ENCODE measurements around the gene SLC12A7. TPM values are rescaled to one million over a fixed set of nuclear protein-coding genes. Genes with fewer than 3 reads are reported as not detected.

Gene SLC12A7
- total RNA-seq, 2 donors from 2014 or later: 58.9 to 61.6 TPM

DNA sequence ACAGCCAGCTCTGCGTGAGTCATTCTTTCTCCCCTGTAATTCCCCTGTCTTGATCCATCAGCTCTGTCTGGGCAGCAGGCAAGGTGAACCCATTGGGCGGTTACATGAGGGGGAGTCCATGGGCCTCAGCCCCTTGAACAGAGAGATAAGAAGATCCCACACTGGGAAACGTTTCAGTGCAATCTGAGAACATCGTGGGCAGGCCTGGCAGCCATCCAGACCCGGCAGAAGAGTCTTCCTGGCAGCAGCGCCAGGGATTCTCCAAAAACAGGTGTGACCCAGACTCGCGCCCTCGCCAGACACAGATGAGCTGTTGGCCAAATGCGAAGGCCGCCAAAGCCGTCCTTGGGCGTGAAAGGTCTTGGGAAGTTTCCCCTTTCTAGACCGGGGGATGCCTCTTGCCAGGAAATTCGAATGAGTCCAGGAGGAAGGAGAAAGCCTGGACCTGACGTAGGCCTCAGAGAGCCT lies 6.4 kb upstream of the SLC12A7 start:
- Mint-ChIP-seq H3K27ac (no peak overlapping the region), H3K4me1 (peaks cover 2% of the 10 kb centered on the region), H3K27me3 (ENCODE audit: insufficient read depth) (no peaks in the 10 kb centered on the region), H3K36me3 (ENCODE audit: low read depth) (no peaks in the 10 kb centered on the region), H3K9me3 (no peaks in the 10 kb centered on the region), H3K4me3 (no peak overlapping the region)
- Histone ChIP-seq H3K36me3 (ENCODE audit: control insufficient read depth, insufficient read depth, low read length) (no peaks in the 10 kb centered on the region), H3K9ac (ENCODE audit: extremely low read depth, low read length, poor library complexity, severe bottlenecking) (no peak overlapping the region), H3K27ac (ENCODE audit: low read depth, low read length) (no peak overlapping the region), H3K4me1 (ENCODE audit: control insufficient read depth, insufficient read depth, low read length) (no peaks in the 10 kb centered on the region), H3K4me3 (ENCODE audit: low read length) (no peak overlapping the region), H3K9me3 (ENCODE audit: control insufficient read depth, low read length) (no peaks in the 10 kb centered on the region), H3K27me3 (ENCODE audit: control insufficient read depth, insufficient read depth, low read length, poor library complexity, severe bottlenecking) (no peaks in the 10 kb centered on the region)
- 74 to 92% methylated on average over 9 to 16 of the region's 16 CpGs for WGBS, 2 experiments (ENCODE audit: insufficient coverage in 1 of 2, insufficient read length in 1 of 2)
- no peak for DNase-seq
- TF ChIP-seq, protein P1, sequence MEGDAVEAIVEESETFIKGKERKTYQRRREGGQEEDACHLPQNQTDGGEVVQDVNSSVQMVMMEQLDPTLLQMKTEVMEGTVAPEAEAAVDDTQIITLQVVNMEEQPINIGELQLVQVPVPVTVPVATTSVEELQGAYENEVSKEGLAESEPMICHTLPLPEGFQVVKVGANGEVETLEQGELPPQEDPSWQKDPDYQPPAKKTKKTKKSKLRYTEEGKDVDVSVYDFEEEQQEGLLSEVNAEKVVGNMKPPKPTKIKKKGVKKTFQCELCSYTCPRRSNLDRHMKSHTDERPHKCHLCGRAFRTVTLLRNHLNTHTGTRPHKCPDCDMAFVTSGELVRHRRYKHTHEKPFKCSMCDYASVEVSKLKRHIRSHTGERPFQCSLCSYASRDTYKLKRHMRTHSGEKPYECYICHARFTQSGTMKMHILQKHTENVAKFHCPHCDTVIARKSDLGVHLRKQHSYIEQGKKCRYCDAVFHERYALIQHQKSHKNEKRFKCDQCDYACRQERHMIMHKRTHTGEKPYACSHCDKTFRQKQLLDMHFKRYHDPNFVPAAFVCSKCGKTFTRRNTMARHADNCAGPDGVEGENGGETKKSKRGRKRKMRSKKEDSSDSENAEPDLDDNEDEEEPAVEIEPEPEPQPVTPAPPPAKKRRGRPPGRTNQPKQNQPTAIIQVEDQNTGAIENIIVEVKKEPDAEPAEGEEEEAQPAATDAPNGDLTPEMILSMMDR (conservative IDR thresholded peaks at IDR 0.05): no peak

GRCh38 chr5:1116977-1117376 lies 5.1 kb upstream of the SLC12A7 start:
- no peak overlapping the region for H3K9ac ChIP-seq (ENCODE audit: extremely low read depth, low read length, poor library complexity, severe bottlenecking)
- Mint-ChIP-seq H3K4me3 (no peak overlapping the region), H3K27ac (no peak overlapping the region), H3K4me1 (peaks cover 2% of the 10 kb centered on the region), H3K27me3 (ENCODE audit: insufficient read depth) (no peaks in the 10 kb centered on the region), H3K9me3 (no peaks in the 10 kb centered on the region), H3K36me3 (ENCODE audit: low read depth) (no peaks in the 10 kb centered on the region)
- H3K4me1 ChIP-seq (ENCODE audit: control insufficient read depth, insufficient read depth, low read length): no peaks in the 10 kb centered on the region
- H3K4me3 ChIP-seq (ENCODE audit: low read length): no peak overlapping the region
- TF ChIP-seq, protein P1 (conservative IDR thresholded peaks at IDR 0.05): no peak
- H3K9me3 ChIP-seq (ENCODE audit: control insufficient read depth, low read length): no peaks in the 10 kb centered on the region
- H3K36me3 ChIP-seq (ENCODE audit: control insufficient read depth, insufficient read depth, low read length): no peaks in the 10 kb centered on the region
- 93 to 97% methylated on average over 7 to 15 of the region's 15 CpGs for WGBS, 2 experiments (ENCODE audit: insufficient coverage in 1 of 2, insufficient read length in 1 of 2)
- no peak overlapping the region for H3K27ac ChIP-seq (ENCODE audit: low read depth, low read length)
- H3K27me3 ChIP-seq (ENCODE audit: control insufficient read depth, insufficient read depth, low read length, poor library complexity, severe bottlenecking): no peaks in the 10 kb centered on the region
- no peak for DNase-seq

GRCh38 chr5:1116109-1116740 lies 4.4 kb upstream of the SLC12A7 start:
- DNase-seq: no peak
- no peak overlapping the region for H3K27ac Mint-ChIP-seq
- H3K4me1 Mint-ChIP-seq: peaks cover 2% of the 10 kb centered on the region
- H3K27me3 ChIP-seq (ENCODE audit: control insufficient read depth, insufficient read depth, low read length, poor library complexity, severe bottlenecking): no peaks in the 10 kb centered on the region
- H3K4me3 ChIP-seq (ENCODE audit: low read length): no peak overlapping the region
- H3K9ac ChIP-seq (ENCODE audit: extremely low read depth, low read length, poor library complexity, severe bottlenecking): no peak overlapping the region
- H3K9me3 ChIP-seq (ENCODE audit: control insufficient read depth, low read length): no peaks in the 10 kb centered on the region
- no peaks in the 10 kb centered on the region for H3K36me3 ChIP-seq (ENCODE audit: control insufficient read depth, insufficient read depth, low read length)
- TF ChIP-seq, protein P1 (conservative IDR thresholded peaks at IDR 0.05): no peak
- no peaks in the 10 kb centered on the region for H3K27me3 Mint-ChIP-seq (ENCODE audit: insufficient read depth)
- H3K4me3 Mint-ChIP-seq: no peak overlapping the region
- no peak overlapping the region for H3K27ac ChIP-seq (ENCODE audit: low read depth, low read length)
- no peaks in the 10 kb centered on the region for H3K36me3 Mint-ChIP-seq (ENCODE audit: low read depth)
- WGBS, 2 experiments (ENCODE audit: insufficient coverage in 1 of 2, insufficient read length in 1 of 2): 93% methylated on average over 17 to 19 of the region's 19 CpGs
- H3K4me1 ChIP-seq (ENCODE audit: control insufficient read depth, insufficient read depth, low read length): no peaks in the 10 kb centered on the region
- no peaks in the 10 kb centered on the region for H3K9me3 Mint-ChIP-seq

All from endodermal cell (in vitro differentiated cells).